Measurements from ENCODE around the gene LOC128125822. TPM values are rescaled to one million over a fixed set of nuclear protein-coding genes. Genes with fewer than 3 reads are reported as not detected.

Gene LOC128125822

DNA sequence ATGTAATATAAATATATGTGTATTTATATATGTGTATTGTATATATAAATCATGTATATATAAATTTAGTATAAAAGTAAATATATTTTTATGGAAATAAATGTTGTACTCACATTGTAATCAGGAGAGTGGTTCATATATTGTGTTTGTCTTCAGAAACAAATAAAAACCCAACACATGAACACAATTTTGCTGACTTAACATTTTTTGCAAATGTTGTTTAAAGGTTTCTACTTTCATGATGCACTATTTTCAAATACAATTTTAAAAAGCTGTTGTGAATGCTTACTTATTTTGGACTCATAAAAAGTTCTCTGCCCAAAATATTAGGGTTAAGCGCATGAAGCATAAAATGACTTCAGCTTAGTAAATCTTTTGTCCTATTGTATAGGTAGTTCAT lies 39.3 kb downstream of the LOC128125822 start:
- H3K27ac ChIP-seq (ENCODE audit: low read depth, low read length) = no peak overlapping the region
- WGBS, 3 donors = 96 to 100% (median 98%) methylated on average over 1 of the region's 1 CpG

DNA sequence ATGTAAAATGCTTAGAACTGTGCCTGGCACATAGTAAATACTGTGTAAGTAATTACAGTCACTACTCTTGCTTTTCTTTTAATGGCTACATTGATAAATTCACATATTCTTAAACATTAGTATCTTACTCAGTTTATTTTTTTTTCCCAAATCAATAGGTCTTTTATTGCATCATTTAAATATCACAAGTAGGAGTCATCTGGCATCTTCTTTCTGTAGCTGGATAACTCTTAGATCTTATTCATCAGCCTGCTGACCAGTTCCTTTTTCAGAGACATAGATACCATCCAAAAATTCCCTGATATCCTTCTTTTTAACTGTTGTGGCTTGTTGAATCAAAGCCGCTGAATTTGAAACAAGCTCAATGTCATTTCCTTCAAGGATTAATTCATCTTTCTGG lies 43.3 kb downstream of the LOC128125822 start:
- no peak overlapping the region for H3K27ac ChIP-seq (ENCODE audit: low read depth, low read length)
- WGBS, 3 donors = 94 to 96% (median 95%) methylated on average over 1 of the region's 1 CpG

Other genes with a start within 250 kb of the LOC128125822 start
- gene PTP4A1, start within 50 bp of the LOC128125822 start, polyA plus RNA-seq = 10 to 100 TPM; 12.0 to 19.3 (median 17.4) TPM
- gene PHF3, start 63.3 kb downstream of the LOC128125822 start, polyA plus RNA-seq = 10 to 100 TPM in 2 of 3 donors, 1 to 10 TPM in 1; 9.8 to 17.2 (median 11.8) TPM